ENCODE measurements around the gene GINM1. TPM values are rescaled to one million over a fixed set of nuclear protein-coding genes. Genes with fewer than 3 reads are reported as not detected.

GINM1 gene
- total and polyA plus RNA-seq, 4 donors, result 43.2 to 87.6 (median 67.7) TPM

GRCh38 chr6:149615805-149616204, 49.6 kb downstream of the GINM1 start:
- intact Hi-C loops (cut with DNase I), result no loop called here
- Histone ChIP-seq H3K4me3 (ENCODE audit: low read length in 2 of 2) (no peak overlapping the region), H3K9me3 (ENCODE audit: control insufficient read depth, low read length) (no peaks in the 10 kb centered on the region), H3K4me1 (ENCODE audit: control insufficient read depth in 1 of 2, insufficient read depth in 2 of 2, low read length in 2 of 2) (no peaks in the 10 kb centered on the region), H3K36me3 (ENCODE audit: control insufficient read depth in 1 of 2, insufficient read depth in 2 of 2, low read length in 1 of 2) (peaks cover under 1 to 2% of the 10 kb centered on the region in 2 donors), H3K27me3 (ENCODE audit: control insufficient read depth in 1 of 2, insufficient read depth in 2 of 2, low read length in 1 of 2) (no peaks in the 10 kb centered on the region), H3K27ac (ENCODE audit: low read depth in 1 of 2, low read length in 2 of 2) (no peak overlapping the region)
- no peak for DNase-seq
- no peak for ATAC-seq (ENCODE audit: low FRiP score)
- WGBS, 2 donors, result 54 to 61% methylated on average over 5 of the region's 5 CpGs

GRCh38 chr6:149627672-149628071, 61.5 kb downstream of the GINM1 start:
- ATAC-seq (ENCODE audit: low FRiP score) (no peak), DNase-seq (no peak)
- H3K36me3 ChIP-seq (ENCODE audit: control insufficient read depth in 1 of 2, insufficient read depth in 2 of 2, low read length in 1 of 2), result peaks cover 3 to 4% of the 10 kb centered on the region in 2 donors
- H3K4me1 ChIP-seq (ENCODE audit: control insufficient read depth in 1 of 2, insufficient read depth in 2 of 2, low read length in 2 of 2), result no peaks in the 10 kb centered on the region
- no peaks in the 10 kb centered on the region for H3K27me3 ChIP-seq (ENCODE audit: control insufficient read depth in 1 of 2, insufficient read depth in 2 of 2, low read length in 1 of 2)
- H3K9me3 ChIP-seq (ENCODE audit: control insufficient read depth, low read length), result no peaks in the 10 kb centered on the region
- no peak overlapping the region for H3K4me3 ChIP-seq (ENCODE audit: low read length in 2 of 2)
- no peak overlapping the region for H3K27ac ChIP-seq (ENCODE audit: low read depth in 1 of 2, low read length in 2 of 2)
- intact Hi-C loops (cut with DNase I), result no loop called here

- Histone ChIP-seq H3K36me3 (ENCODE audit: control insufficient read depth in 1 of 2, insufficient read depth in 2 of 2, low read length in 1 of 2) (peaks cover 3 to 4% of the 10 kb centered on the region in 2 donors), H3K27me3 (ENCODE audit: control insufficient read depth in 1 of 2, insufficient read depth in 2 of 2, low read length in 1 of 2) (no peaks in the 10 kb centered on the region), H3K27ac (ENCODE audit: low read depth in 1 of 2, low read length in 2 of 2) (no peak overlapping the region), H3K9me3 (ENCODE audit: control insufficient read depth, low read length) (no peaks in the 10 kb centered on the region), H3K4me1 (ENCODE audit: control insufficient read depth in 1 of 2, insufficient read depth in 2 of 2, low read length in 2 of 2) (no peaks in the 10 kb centered on the region), H3K4me3 (ENCODE audit: low read length in 2 of 2) (no peak overlapping the region)
- DNase-seq, result no peak
- intact Hi-C loops (cut with DNase I), result no loop called here
- no peak for ATAC-seq (ENCODE audit: low FRiP score)
- 94 to 98% methylated on average over 4 of the region's 4 CpGs for WGBS, 2 donors
These were observed 62.8 kb downstream of the GINM1 start for GRCh38 chr6:149628875-149629510.

GRCh38 chr6:149634315-149634714, 68.1 kb downstream of the GINM1 start:
- DNase-seq (no peak), ATAC-seq (ENCODE audit: low FRiP score) (no peak)
- Histone ChIP-seq H3K4me3 (ENCODE audit: low read length in 2 of 2) (no peak overlapping the region), H3K4me1 (ENCODE audit: control insufficient read depth in 1 of 2, insufficient read depth in 2 of 2, low read length in 2 of 2) (no peaks in the 10 kb centered on the region), H3K36me3 (ENCODE audit: control insufficient read depth in 1 of 2, insufficient read depth in 2 of 2, low read length in 1 of 2) (peaks cover 0 to under 1% of the 10 kb centered on the region in 2 donors), H3K27me3 (ENCODE audit: control insufficient read depth in 1 of 2, insufficient read depth in 2 of 2, low read length in 1 of 2) (no peaks in the 10 kb centered on the region), H3K27ac (ENCODE audit: low read depth in 1 of 2, low read length in 2 of 2) (no peak overlapping the region), H3K9me3 (ENCODE audit: control insufficient read depth, low read length) (no peaks in the 10 kb centered on the region)
- intact Hi-C loops (cut with DNase I), result no loop called here
- WGBS, 2 donors, result 97 to 100% methylated on average over 1 of the region's 1 CpG

- no peak overlapping the region for H3K27ac ChIP-seq (ENCODE audit: low read depth in 1 of 2, low read length in 2 of 2)
- H3K9me3 ChIP-seq (ENCODE audit: control insufficient read depth, low read length), result no peaks in the 10 kb centered on the region
- ATAC-seq (ENCODE audit: low FRiP score), result no peak
- no peaks in the 10 kb centered on the region for H3K27me3 ChIP-seq (ENCODE audit: control insufficient read depth in 1 of 2, insufficient read depth in 2 of 2, low read length in 1 of 2)
- WGBS, 2 donors, result 51 to 62% methylated on average over 2 of the region's 2 CpGs
- no peak for DNase-seq
- H3K4me3 ChIP-seq (ENCODE audit: low read length in 2 of 2), result no peak overlapping the region
- no peaks in the 10 kb centered on the region for H3K36me3 ChIP-seq (ENCODE audit: control insufficient read depth in 1 of 2, insufficient read depth in 2 of 2, low read length in 1 of 2)
- H3K4me1 ChIP-seq (ENCODE audit: control insufficient read depth in 1 of 2, insufficient read depth in 2 of 2, low read length in 2 of 2), result no peaks in the 10 kb centered on the region
- intact Hi-C loops (cut with DNase I), result no loop called here
These were observed 69.9 kb downstream of the GINM1 start for GRCh38 chr6:149636124-149636523.

Other genes starting within 250 kb of the GINM1 start
- 10 to 100 TPM; 68.1 to 68.6 TPM for gene TAB2, start 248.7 kb upstream of the GINM1 start, total RNA-seq
- 10 to 100 TPM; 22.2 to 49.6 TPM for gene TAB2, start 248.7 kb upstream of the GINM1 start, polyA plus RNA-seq
- 1 to 10 TPM; 2.9 to 6.9 TPM for gene SUMO4, start 166.1 kb upstream of the GINM1 start, total RNA-seq
- gene SUMO4, start 166.1 kb upstream of the GINM1 start, polyA plus RNA-seq, result under 1 TPM in 1 of 2 donors, not detected in 1; 0.49 TPM
- 1 to 10 TPM; 1.2 to 3.0 TPM for gene ZC3H12D, start 81.4 kb upstream of the GINM1 start, total RNA-seq
- 1 to 10 TPM in 1 of 2 donors, under 1 TPM in 1; 0.10 to 1.9 TPM for gene ZC3H12D, start 81.4 kb upstream of the GINM1 start, polyA plus RNA-seq
- 10 to 100 TPM; 30.7 to 34.4 TPM for gene PPIL4, start 20.3 kb upstream of the GINM1 start, total RNA-seq
- gene PPIL4, start 20.3 kb upstream of the GINM1 start, polyA plus RNA-seq, result 10 to 100 TPM; 15.7 to 18.5 TPM
- 10 to 100 TPM; 15.9 to 18.5 TPM for gene KATNA1, start 82.3 kb downstream of the GINM1 start, total RNA-seq
- 10 to 100 TPM; 16.4 to 19.8 TPM for gene KATNA1, start 82.3 kb downstream of the GINM1 start, polyA plus RNA-seq
- gene LATS1, start 151.7 kb downstream of the GINM1 start, total RNA-seq, result 10 to 100 TPM; 31.5 to 39.2 TPM
- gene LATS1, start 151.7 kb downstream of the GINM1 start, polyA plus RNA-seq, result 1 to 10 TPM; 5.4 to 7.0 TPM
- 10 to 100 TPM; 28.6 to 32.1 TPM for gene NUP43, start 180.2 kb downstream of the GINM1 start, total RNA-seq
- gene NUP43, start 180.2 kb downstream of the GINM1 start, polyA plus RNA-seq, result 10 to 100 TPM in 1 of 2 donors, 1 to 10 TPM in 1; 3.6 to 10.6 TPM
- 10 to 100 TPM; 48.4 to 55.9 TPM for gene PCMT1, start 183.4 kb downstream of the GINM1 start, total RNA-seq
- 10 to 100 TPM; 51.9 to 72.1 TPM for gene PCMT1, start 183.4 kb downstream of the GINM1 start, polyA plus RNA-seq

Data from aorta (tissue), 5 donors.